Activated T-helper 1 cell treated with Interleukin-2 at 50 U/mL for 16 hours (primary cell): ENCODE results near the gene GSTCD.
"Not testable (repeated sequence)": the region's sequence is repeated elsewhere in the genome, so short reads cannot be mapped to it uniquely, and the experiment has no call there.

Source experiments
- DNase-seq: peaks from one replicate; pipeline ENCODE4 v3.0.0-alpha.2; 2020; ENCODE audit warnings: low read depth

The GSTCD gene

DNA sequence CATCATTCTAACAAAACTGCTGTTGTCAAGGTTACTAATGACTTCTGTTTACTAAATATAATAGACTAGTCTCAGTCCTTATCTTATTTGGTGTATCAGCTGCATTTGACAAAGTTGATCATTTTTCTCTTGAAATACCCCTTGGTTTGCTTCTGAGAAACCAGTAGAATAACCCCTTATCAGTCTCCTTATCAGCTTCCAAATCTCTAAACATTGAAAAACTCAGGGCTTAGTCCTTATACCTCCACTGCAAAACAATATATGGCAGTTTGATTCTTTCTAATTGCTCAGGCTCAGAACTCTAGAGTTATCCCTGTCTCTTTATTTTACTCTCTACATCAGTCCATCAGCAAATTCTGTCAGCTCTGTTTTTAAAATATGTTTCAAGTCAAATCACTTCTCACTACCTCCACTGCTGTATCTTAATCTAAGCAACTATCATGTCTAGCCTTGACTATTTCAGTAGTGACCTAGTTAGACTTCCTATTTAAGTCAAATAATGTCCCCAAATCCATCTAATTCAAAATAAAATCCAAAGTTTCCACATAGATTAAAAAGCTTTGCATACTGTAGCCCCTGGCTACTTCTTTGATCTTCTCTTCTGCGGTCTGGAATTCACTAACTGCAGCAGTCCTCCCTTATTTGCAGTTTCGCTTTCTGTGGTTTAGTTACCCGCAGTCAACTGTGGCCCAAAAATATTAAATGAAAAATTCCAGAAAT is 99.6 kb downstream of the GSTCD start:
- no peak for DNase-seq

DNA sequence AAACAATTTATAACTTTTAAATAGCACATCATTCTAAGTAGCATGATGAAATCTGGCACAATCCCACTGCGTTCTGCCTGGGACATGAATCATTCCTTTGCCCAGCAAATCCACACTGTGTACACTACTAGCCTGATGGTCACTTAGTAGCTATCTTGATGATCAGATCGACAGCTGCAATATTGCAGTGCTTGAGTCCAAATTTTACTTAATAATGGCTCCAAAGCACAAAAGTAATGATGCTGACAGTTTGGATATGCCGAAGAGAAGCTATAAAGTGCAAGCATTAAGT is 100.1 kb downstream of the GSTCD start:
- no peak for DNase-seq

DNA sequence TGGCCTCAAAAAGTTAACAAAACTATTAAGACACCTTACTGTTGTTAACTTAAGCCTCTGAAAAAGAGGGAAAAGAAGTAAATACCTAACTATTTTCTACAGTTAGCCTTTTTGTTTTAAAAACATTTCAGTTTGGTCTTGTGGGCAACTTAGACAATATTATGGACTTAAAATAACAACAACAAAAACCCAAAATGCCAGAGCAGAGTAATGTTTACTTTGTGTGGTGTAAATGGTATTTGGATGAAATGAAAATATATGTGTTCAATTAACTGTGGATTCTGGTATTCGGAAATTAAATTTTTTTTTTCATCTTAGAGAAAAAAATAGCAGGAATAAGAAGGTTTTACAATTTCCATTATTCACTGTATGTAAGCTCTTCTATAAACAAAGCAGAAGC is 107.1 kb downstream of the GSTCD start:
- no peak for DNase-seq

DNA sequence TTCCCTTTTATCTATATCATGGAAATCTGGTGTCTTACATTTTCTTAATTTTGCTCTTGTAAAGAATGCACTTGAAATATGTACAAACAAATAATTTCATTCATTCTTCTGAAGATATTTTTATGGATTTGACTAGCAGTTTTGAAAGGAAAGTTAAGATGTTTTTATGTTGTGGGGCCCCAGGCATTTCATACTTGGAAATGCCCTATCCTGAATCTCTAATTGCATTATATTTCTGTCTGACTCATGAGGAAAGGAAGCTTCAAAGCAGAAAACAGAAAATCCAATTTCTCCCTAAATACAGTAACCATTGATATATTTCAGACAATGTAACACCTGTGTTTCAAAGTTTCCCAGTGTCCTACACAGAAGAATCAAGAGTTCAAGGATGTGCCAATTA is 113.5 kb downstream of the GSTCD start:
- no peak for DNase-seq

DNA sequence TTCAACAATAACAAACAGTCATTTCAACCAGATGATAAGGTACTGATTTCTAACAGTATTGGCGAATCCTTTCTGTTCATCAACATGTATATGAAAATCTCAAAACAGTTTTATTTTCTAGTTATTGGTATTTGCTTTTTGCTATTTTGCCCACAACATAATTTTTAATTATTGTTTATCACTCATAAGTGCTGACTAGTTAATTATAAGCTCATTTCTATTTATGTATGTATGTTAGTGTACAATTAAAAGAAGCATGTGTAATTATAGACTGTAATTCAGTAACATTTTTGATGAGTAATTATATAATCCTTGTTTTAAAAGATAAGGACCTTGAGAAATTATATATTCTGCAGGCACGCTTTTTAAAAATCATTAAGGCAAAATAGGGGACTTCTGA is 119.5 kb downstream of the GSTCD start:
- no peak for DNase-seq

DNA sequence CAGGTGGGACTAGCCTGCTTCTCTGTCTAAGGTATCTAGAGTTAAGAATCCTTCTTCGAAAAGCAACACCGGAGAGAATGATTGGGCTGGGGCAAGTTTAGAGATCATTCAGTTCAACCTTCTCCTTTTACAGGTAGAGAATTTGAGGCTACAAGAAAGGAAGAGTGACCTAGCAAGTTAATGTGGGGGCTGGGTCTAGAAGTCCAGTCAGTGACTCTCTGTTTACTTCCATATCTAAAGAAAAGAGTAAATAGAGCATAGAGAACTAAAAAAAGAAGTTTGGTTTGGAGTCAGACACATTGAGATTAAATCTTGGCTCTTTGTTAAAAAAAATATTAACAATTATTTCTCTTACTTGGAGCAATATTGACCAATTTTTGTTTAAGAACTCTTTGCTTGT is 122.6 kb downstream of the GSTCD start:
- no peak for DNase-seq

DNA sequence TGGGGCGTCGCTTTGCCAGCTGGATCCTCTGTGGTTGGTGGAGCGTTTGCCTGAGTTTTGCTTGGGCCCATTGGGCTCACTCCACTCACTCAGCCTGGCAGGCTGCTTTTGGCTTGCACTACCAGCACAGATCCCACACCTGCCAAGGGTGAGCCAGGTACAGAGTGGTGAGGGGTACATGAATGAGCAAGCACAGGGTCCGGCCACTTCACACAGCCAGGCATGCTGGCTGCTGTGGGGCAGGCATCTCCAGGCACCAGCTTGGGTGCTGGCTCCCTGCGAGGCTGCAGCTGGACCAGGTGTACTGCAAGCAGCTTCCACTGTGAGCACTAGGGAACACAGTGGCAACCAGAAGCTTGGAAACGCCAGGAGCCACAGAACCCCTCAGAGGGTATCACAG is 126.6 kb downstream of the GSTCD start:
- no peak for DNase-seq

DNA sequence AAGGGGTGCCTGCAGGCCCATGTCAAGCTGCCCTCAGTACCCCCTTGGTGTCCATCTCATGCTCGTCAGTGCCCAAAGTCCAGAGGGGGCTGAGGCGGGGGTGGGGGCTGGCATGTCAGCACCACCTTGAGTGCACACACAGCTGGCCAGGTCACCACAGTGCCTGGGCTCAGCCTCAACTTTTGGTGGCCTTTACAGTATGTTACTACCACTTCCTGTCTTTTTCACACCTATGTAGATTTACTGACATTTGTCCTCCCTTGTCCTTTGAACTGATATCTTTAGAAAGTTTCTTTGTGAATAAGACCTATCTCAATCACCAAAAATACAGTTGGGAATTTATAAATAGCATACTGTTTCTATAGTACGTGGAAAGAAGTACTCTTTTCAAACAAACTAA is 128.0 kb downstream of the GSTCD start:
- DNase-seq, result no peak

DNA sequence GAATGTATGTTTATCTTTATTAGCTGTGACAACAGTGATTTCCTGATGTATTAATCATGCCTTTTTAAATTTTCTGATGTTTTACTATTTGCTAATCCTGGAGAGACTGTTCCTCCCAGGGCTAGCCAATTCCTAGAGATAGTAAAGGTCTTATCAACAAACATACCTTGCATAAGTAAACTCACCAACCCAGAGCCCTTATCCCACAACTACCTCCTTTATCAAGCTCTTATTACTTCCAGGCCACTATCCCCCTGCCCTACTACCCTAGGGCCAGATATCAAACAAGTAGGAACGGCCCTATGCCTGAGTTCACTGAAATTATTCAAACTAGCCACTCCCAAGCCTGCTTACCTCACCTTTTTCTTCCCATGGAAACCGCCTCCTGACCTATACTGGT is 128.5 kb downstream of the GSTCD start:
- no peak for DNase-seq

DNA sequence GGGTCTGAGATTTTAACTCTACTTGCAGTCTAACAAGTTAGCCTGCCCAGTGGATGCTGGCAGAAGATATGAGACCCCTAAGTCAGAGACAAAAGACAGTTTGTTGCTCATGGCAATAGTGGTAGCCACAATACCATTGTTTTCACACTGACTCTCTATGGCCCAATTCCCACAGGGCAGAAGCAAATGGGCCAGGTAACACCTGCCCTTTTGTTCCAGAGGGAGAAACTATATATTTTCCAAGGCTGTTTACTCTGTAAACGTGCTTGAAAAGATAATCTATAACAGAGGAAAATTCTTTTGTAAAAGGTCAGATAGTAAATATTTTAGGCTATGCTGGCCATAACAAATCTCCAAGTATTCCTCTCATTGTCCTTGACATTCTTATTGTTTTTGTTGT is 129.5 kb downstream of the GSTCD start:
- no peak for DNase-seq

DNA sequence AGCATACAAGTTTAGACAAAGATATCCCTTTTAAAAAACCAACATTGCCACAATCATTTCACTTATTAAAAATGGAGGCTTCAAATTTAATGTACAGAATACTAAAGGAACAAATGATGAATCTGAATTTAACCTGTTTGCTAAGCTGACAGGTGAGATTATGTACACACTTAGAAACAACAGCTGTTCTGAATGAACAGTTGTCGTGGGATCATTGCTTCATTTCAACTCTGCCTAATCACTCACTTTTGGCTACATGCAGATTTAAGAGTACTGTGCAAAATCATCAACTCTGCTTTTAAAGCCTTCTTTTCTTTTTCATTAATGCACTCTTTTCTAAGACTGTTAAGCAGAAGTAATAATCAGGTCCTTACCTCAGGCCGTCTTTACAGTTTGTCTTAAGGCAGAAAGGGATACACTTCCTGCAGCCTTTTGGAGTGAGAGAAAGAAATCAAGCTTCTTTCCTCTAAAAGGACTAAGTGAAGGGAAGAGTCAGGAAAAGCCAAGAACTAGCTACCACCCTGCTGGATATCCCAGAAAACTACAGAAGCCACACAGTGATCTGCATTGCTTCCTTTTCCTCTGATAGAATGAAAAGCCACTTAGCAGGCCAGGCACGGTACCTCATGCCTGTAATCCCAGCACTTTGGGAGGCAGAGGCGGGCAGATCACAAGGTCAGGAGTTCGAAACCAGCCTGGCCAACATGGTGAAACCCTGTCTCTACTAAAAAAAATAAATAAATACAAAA is 132.0 kb downstream of the GSTCD start:
- DNase-seq, result no peak

DNA sequence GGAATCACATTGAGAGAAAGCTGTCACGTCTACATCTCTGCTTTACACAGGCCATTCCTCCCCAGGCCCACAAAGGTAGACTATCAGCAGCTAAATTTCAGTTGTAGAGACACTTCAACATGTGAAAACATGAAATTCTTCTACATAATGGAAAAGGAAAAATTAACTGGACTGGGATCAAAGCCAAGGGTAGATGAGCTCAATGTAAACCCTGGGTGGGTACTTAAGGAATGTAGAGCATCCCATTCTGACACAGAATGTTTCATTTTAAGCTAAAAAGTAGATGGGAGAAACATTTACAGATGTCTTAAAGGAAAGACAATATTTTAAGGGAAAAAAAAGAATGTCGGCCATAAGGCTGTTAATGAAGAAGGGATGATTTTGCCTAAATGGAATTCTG is 135.4 kb downstream of the GSTCD start:
- no peak for DNase-seq

DNA sequence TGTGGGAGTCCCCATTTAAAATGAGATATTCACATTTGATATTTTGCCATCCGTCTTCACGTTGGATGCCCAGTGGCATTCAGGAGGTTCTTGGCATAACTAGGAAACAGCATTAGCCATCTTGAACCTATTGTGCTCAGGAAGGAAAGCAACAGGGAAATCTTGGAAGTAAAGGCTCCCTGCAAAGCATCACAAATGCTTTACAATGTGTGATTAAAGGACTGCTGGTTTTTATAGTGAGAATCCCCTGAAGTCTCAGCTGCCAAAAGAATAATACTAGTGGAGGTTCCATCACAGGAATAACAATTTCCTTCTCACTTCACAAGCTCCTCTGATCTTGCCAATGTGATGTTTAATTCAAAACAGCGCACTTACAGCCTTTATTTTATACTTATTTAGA is 137.0 kb downstream of the GSTCD start:
- DNase-seq, result no peak

DNA sequence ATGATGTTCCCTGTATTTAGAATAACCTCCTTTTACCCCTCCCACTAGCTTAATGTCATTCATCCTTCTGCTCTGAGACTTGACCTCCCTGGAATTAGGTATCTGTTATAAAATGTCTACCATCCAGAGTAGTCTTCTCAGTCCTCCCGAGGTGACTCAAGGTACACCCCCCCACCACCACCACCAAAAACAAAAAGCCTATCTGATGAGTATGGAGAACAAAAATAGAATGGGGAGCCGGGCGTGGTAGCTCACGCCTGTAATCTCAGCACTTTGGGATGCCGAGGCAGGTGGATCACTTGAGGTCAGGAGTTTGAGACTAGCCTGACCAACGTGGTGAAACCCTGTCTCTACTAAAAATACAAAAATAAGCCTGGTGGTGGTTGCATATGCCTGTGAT is 139.8 kb downstream of the GSTCD start:
- DNase-seq, result not testable (repeated sequence)

DNA sequence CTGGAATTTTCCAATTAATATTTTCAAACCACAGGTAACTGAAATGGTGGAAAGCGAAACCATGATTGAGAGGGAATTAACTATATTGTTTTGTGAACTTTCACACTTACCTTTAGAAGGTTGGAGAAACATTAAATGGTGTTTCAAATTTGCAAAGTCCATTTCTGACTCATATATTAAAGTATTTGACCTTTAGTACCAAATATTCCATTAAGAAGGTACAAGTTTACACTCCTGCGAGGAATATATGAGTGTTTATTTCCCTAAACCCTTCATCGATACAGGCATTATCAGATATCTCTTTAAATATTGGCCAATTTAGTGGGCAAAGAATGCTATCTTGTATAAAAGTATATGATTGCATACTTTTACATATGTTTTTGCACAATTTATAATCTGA is 142.6 kb downstream of the GSTCD start:
- DNase-seq, result no peak

DNA sequence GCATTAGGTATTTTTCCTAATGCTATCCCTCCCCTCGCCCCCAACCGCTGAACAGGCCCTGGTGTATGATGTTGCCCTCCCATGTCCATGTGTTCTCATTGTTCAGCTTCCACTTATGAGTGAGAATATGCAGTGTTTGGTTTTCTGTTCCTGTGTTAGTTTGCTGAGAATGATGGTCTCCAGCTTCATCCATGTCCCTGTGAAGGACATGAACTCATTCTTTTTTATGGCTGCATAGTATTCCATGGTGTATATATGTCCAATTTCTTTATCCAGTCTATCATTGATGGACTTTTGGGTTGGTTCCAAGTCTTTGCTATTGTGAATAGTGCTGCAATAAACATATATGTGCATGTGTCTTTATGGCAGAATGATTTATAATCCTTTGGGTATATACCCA is 143.6 kb downstream of the GSTCD start:
- DNase-seq, result not testable (repeated sequence)

DNA sequence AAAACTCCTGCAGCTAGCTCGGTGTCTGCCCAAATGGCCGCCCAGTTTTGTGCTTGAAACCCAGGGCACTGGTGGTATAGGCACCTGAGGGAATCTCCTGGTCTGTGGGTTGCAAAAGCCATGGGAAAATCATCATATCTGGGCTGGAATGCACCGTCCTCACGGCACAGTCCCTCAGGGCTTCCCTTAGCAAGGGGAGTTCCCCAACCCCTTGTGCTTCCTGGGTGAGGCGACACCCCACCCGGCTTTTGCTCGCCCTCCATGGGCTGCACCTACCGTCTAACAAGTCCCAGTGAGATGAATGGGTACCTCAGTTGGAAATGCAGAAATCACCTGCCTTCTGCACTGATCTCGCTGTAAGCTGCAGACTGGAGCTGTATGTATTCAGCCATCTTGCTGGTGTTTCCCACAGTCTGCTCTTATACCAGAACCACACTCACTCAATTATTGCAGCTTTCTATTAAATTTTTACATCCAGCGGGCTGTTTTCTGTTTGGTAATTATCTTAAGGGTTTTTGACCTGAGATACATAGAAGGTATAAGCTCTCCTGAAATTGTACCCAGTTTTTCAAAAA is 150.0 kb downstream of the GSTCD start:
- no peak for DNase-seq

DNA sequence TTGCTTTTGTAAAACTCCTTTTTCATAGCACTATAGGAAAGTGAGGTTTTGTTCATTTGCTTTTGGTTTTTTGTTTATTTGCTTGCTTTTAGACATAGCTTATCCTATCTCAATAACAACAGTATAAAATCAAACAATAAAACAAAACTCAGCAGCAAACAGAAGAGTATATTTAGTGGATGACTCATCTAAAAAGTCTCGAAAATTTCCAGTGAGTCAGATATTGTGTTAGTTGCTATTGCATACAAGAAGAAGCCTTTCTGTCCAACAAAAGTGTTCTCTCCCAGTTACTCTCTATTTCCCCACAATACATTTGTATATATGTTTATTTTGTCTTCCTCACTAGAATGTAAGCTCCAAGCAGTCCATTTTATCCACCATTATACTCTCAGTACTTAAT is 150.6 kb downstream of the GSTCD start:
- no peak for DNase-seq

DNA sequence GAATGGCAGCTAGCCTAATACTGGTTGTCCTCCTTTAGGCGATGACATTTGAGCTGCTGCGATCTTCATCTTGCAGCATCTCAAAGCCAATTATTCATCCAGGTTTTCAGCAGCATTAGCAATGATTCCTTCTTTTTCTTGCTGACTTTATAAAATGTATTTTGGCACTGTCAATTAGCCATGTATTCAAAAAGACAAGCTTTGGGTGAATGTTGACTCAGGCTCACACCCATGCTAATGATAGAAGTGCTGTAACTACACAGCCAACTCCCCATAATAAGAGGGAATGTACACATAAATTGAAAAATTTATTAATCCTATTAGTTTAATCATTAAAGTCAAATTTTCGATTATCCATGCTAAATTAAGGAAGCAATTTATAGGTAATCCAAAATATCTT is 162.4 kb downstream of the GSTCD start:
- DNase-seq, result no peak

DNA sequence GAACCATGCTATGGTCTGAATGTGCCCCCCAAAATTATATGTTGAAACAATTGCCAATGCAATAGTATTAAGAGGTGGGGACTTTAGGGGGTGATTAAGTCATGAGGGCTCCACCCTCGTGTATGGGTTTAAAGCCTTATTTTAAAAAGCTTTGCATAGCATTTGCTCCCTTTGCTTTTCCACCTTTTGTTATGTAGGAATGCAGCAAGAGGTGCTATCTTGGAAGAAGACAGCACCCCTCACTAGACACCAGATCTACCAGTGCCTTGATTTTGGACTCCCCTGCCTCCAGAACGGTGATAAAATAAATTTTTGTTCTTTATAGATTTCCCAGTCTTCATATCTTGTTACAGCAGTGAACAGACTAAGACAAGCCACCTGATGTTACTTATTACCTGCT is 163.4 kb downstream of the GSTCD start:
- DNase-seq, result no peak

DNA sequence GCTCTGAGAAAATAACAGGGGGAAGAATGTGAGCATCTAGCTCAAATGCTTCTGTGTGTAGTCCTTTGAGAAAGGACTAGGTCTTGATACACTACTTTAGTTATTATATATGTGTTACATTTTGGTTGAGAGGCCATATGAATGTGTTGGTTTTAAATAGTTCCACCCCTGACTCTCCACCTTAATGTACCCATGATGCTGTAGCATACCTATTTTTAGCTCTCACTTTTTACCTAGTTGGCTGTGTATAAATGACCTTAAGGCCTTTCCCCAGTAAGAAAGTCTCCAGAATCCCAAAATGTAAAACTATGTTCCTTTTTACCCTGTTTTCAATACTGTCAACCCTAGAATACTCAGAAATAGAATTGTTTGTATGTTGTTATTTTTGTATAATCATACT is 166.6 kb downstream of the GSTCD start:
- no peak for DNase-seq

DNA sequence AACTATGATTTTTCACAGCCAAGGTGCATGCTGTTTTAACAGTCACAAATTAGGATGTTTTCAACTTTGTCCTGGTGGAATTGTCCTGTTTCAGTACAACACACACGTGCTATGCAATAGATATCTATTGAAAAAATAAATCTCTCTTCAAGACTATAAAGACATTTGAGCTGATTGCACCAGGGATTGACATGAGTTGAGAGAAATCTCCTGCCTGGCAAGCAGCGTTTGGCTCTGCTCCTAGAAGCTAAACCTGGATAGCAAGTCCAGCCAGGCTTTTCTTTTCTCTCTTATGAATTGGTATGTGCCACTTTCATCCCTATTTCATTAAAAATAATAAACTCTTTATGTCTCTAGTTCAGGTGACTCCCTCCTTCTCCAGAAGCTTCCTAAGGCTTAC is 170.1 kb downstream of the GSTCD start:
- DNase-seq, result no peak

DNA sequence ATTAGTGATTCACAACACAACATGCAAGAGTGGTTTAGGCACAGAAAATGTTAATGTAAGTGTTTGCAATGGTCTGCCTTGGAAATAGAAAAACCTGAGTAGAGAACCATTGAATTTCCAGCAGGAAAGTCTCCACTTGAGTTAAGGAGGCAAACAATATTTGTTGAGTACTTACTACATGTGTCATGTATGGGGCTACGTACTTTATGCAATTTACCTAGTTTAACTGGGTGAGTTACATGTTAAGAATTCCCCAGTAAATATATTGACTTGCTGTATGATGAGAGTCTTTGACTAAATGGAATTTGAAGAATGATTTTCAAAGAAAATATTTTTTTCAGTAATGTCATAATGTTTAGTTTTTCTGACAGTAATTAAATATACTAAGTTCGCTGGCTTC is 178.9 kb downstream of the GSTCD start:
- no peak for DNase-seq
